Colon (tissue), 2 donors: ENCODE measurements around the gene LRRC1.
"Not testable (repeated sequence)": the region's sequence is repeated elsewhere in the genome, so short reads cannot be mapped to it uniquely, and the experiment has no call there.

Source experiments
- FAIRE-seq: peaks from 2 replicates; lab custom pipeline; 2012; peaks lifted over from hg19 to GRCh38; lab: Jason Lieb, UNC
- donor health status: control.
- donor health status: control.

Gene LRRC1

GRCh38 chr6:53793318-53794136 is 1.3 kb upstream of the LRRC1 start:
- FAIRE-seq: no peak

- FAIRE-seq: no peak
Observed at GRCh38 chr6:53794137-53794719, 577 bp upstream of the LRRC1 start.

- FAIRE-seq: no peak
Observed at GRCh38 chr6:53795340-53795701, 516 bp downstream of the LRRC1 start.

GRCh38 chr6:53795702-53796450 is 1.1 kb downstream of the LRRC1 start:
- no peak for FAIRE-seq

- no peak for FAIRE-seq
Observed at GRCh38 chr6:53796451-53796780, 1.6 kb downstream of the LRRC1 start.

GRCh38 chr6:53796791-53797190 is 2.0 kb downstream of the LRRC1 start:
- no peak for FAIRE-seq

GRCh38 chr6:53797304-53797703 is 2.5 kb downstream of the LRRC1 start:
- no peak for FAIRE-seq

- FAIRE-seq: no peak
Observed at GRCh38 chr6:53799340-53799739, 4.5 kb downstream of the LRRC1 start.

- no peak for FAIRE-seq
Observed at GRCh38 chr6:53801022-53801421, 6.2 kb downstream of the LRRC1 start.

- no peak for FAIRE-seq
Observed at GRCh38 chr6:53802582-53802981, 7.8 kb downstream of the LRRC1 start.

- no peak for FAIRE-seq
Observed at GRCh38 chr6:53803081-53803860, 8.5 kb downstream of the LRRC1 start.

GRCh38 chr6:53805016-53805415 is 10.2 kb downstream of the LRRC1 start:
- no peak for FAIRE-seq

- no peak for FAIRE-seq
Observed at GRCh38 chr6:53805725-53806124, 10.9 kb downstream of the LRRC1 start.

GRCh38 chr6:53807606-53808005 is 12.8 kb downstream of the LRRC1 start:
- FAIRE-seq: not testable (repeated sequence)

- FAIRE-seq: no peak
Observed at GRCh38 chr6:53808302-53808881, 13.6 kb downstream of the LRRC1 start.

- FAIRE-seq: no peak
Observed at GRCh38 chr6:53809691-53810090, 14.9 kb downstream of the LRRC1 start.

- no peak for FAIRE-seq
Observed at GRCh38 chr6:53811082-53811481, 16.3 kb downstream of the LRRC1 start.

GRCh38 chr6:53811746-53812145 is 16.9 kb downstream of the LRRC1 start:
- no peak for FAIRE-seq

- FAIRE-seq: no peak
Observed at GRCh38 chr6:53813096-53813495, 18.3 kb downstream of the LRRC1 start.

- no peak for FAIRE-seq
Observed at GRCh38 chr6:53813801-53814200, 19.0 kb downstream of the LRRC1 start.

- FAIRE-seq: no peak
Observed at GRCh38 chr6:53814353-53814752, 19.5 kb downstream of the LRRC1 start.
